Prostate gland (tissue), 2 donors: Measurements from ENCODE around the gene ADGRF5.

Source experiments
- CTCF ChIP-seq, 4 experiments: fragments of 200-600 bp in 2 of 4; fragments of 450-650 bp in 2 of 4; sonication (generic) in 2 of 4; IDR thresholded peaks; 1 replicate in 3 of 4; 2 replicates in 1 of 4; pipeline ENCODE4 v1.5.1; 2016 to 2019; ENCODE audit warnings: antibody characterized with exemption in 4 of 4, mild to moderate bottlenecking in 2 of 4, moderate library complexity in 2 of 4
- POLR2A ChIP-seq: fragments of 450-650 bp; IDR thresholded peaks from one replicate; pipeline ENCODE4 v1.6.1; 2016; ENCODE audit warnings: antibody characterized with exemption, mild to moderate bottlenecking
- POLR2AphosphoS5 ChIP-seq: sonication (generic); formaldehyde crosslinking; IDR thresholded peaks from one replicate; pipeline ENCODE4 v1.6.1; 2017; ENCODE audit warnings: antibody characterized with exemption

- TF ChIP-seq POLR2AphosphoS5 (no peak), CTCF (IDR thresholded peaks at IDR 0.05) (no peak), POLR2A (no peak)
These were observed 39.5 kb upstream of the ADGRF5 start for GRCh38 chr6:46961232-46961631.
